HG03097 (cell line): ENCODE results near the gene C9orf152.
A peak's percentile ranks its signal among the peaks of the same experiment; 100 is the strongest.
"Not testable (repeated sequence)": the region's sequence is repeated elsewhere in the genome, so short reads cannot be mapped to it uniquely, and the experiment has no call there.

ENCODE experiments used
- ATAC-seq: cut with Tn5 transposase; IDR thresholded peaks from one replicate; pipeline ENCODE4 v1.9.1; 2021; ENCODE audit not compliant: unreplicated experiment, low FRiP score

C9orf152 gene, protein sequence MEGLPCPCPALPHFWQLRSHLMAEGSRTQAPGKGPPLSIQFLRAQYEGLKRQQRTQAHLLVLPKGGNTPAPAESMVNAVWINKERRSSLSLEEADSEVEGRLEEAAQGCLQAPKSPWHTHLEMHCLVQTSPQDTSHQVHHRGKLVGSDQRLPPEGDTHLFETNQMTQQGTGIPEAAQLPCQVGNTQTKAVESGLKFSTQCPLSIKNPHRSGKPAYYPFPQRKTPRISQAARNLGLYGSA

DNA sequence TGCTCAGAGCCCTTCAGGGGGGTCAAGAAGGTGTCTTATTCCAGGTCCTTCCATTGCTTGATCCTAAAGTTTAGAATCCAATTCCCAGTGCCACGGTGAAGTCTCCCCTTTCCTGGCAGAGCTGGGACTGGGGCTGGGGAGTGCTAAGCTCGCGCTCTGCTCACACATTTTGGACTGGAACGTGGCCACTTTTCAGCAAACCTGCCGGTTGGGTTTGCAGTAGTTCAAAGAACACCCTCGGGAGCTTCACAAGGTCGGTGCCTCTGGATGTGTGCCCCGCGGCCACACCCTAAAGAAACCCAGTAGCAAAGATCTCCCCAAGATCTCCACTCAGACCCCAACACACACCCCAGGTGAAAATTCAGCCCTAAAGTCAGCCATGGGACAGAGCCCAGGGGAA lies at the start of gene C9orf152:
C9orf152 (minus strand) TSS at position 129 of the 400 bp plus-strand sequence. CDS start 580 bp downstream, outside the sequence.
- ATAC-seq, result no peak

DNA sequence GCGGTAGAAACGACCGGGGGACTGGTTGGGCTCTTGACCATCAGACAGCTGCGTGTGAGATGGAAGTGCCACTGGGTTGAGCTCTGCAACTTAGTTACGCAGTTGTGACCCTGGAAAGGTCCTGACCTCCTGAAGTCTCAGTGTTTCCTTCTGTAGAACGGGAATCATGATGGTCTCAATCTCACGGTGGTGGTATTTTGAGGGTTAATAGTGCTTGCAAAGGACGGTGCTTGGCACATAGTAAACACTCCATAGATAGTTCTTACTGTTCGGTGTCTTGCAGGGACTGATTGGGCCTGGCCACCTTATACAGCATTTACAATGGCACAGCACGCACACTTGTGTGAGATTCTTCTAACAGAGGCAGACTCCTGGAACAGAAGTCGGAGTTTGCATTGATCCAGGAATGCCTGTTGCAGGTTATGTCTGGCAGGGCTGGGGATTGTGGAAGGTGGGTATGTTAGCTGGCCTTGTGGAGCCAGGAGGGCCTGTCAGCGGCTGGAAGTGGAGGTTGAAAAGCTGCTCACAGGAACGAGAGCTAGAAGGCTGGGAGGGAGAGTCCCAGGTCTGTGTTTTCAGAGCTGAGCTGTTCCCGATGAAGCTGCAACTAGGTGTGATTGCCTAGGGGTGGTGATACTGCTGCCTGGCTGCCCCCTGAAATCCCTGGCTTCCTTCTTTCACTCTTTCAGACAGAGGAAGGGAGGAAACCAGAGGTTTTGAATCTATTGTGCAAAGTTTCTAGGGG lies 49.3 kb upstream of the C9orf152 start:
- no peak for ATAC-seq

DNA sequence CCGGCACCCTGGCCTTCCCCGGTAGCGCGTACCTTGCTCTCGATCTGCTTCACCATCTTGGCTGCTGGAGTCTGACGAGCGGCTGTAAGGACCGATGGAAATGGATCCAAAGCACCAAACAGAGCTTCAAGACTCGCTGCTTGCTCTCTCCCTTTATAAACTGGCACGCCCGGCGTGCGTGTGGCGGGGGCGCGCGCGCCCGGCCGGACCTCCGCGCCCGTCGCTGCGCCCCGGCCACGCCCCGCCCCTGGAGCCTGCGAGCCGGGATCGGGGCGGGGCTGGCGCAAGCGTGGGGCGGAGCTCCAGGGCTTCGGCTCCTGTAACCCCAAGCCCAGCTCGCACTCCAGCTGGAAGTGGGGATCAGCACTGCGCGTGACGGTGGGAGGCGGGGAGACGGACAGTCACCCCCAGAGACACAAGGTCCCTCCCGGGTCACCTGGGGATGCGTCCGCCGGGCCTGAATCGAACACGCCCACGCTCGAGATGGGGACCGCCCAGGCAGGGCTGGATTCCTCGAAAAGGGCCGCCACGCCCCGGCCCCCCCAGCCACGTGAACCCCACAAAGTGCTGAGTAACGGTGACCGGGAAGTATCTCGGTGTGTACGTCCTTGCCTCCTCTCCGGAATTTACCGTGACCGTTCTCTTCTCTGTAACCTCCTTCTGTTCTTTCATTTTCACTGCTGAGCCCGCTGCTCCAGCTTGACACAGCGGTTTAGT lies 48.6 kb upstream of the C9orf152 start, which contains the start of gene TXN:
TXN (minus strand) TSS at position 128 of the 717 bp plus-strand sequence; CDS start at position 56, 72 bp downstream.
- peak; percentile 66 for ATAC-seq

DNA sequence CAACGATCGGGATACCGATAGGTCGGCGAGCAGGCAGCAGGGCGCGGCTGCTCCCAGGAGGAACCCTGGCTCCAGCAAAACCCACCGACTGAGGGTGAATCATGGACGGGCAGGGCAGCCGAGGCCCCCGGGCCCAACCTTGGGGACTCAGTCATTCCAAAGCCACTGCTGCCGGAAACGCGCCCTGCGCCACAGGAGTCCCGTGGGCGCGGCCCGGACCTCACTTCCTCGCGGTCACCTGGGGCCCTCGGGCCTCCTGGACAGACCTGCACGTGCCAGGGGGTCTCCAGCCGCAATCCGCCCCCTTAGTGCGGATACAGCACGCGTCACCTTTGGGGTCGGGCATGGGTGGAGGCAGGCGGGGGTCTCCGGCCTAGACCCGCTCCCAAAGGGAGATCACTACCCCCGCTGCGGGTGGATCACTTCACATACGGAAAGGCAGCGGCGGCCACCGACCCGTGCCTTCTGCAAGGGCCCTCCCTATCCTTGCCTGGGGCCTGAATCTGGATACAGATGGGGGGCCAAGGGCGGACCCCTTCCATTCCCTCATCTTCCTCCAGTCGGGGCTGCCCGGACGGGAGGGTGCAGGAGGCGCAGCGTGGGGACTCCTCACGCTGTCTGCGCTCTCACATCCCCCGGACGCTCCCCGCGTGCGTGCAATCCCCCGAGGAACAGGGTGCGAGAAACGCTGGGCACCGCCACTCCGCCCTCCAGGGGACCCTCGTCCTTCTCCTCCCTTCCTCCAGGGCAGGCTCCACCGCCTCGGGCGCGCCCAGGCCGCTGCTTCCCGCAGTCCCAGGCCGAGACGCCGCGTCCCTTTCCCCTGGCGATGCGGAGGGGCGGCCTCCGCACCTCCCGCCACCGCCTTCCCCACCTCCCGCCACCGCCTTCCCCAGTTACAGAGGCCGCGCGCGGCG lies 47.8 kb upstream of the C9orf152 start:
- ATAC-seq, result peak; percentile 24

DNA sequence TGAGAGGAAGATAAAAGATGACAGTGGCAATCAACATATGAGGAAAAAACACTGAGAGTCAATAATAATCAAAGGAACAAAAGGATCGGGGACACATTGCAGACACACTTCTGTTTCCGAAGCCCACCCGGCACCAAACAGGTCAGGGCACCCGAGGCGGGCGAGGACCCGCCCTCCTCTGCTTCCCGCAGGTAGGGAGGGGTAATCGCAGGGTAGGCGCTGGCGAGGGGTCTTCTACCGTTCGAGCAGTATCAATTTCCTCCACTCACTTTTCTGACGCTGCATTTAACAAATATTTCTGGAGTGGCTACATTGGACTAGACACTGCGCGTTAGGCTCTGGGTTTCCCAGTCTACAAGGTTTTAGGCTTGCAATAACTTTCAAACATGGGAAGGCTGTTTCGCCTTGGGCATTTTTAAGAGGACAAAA lies 47.1 kb upstream of the C9orf152 start:
- ATAC-seq, result no peak

DNA sequence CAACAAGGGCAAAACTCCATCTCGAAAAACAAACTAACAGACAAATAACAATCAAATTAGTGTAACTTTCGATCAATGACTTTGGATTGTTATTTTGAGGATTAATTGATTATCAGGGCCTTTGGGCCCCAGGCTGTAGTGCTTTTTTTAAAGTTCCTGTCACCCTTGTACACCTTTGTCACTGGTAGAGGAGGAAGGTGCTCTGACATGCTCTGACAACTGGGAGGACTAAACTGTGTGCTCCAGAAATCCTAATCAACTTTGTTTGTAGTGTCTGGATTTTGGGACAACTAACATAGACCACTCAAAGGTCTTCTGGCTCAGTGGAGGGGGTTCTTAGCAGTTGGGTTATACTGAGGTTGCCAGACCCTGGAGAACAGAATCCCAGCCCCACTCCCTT lies 46.5 kb upstream of the C9orf152 start:
- no peak for ATAC-seq

DNA sequence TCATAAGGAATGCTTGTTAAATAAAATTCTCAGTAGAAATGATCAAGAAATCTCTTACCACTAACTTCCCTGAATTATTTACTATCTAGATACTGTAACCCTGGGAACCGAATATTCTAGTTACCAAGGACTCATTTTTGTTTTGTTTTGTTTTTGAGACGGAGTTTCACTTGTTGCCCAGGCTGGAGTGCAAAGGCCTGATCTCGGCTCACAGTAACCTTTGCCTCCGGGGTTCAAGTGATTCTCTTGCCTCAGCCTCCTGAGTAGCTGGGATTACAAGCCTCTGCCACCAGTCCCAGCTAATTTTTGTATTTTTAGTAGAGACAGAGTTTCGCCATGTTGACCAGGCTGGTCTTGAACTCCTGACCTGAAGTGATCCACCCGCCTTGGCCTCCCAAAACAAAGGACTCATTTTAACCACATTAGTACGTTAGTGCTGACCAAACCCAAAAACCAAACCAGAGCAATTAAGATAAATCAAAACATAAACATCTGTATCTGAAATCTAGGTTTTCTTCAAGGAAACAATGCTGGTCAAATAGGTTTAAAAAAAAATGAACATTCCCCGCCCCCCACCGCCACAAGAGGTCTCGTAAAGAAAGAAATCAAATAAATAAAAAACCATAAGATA lies 44.7 kb upstream of the C9orf152 start:
- no peak for ATAC-seq

DNA sequence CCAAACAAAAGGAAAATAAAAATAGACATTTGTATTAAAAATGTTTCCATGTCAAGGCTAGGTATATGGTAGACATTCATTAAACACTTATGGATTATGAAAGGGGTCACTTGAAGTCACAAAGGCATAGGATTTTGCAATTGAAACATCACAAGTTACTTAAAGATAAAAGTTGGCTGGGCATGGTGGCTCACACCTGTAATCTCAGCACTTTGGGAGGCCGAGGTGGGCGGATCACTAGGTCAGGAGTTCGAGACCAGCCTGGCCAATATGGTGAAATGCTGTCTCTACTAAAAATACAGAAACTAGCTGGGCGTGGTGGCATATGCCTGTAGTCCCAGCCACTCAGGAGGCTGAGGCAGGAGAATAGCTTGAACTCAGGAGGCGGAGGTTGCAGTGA lies 43.8 kb upstream of the C9orf152 start:
- ATAC-seq, result not testable (repeated sequence)

DNA sequence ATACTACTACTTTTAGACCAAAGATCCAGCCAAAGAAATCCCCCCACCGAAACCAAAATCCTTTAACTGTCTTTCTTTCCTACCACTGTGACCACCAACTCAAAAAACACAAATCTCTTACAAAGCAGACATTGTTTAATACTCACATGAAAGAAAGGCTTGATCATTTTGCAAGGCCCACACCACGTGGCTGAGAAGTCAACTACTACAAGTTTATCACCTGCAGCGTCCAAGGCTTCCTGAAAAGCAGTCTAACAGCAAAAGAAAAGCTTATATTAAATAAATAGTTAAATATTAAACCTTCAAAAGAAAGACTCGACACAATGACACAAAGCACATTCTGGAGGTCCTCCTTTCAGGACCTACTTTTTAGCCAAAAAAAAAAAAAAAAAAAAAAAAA lies 43.3 kb upstream of the C9orf152 start:
- ATAC-seq, result no peak

DNA sequence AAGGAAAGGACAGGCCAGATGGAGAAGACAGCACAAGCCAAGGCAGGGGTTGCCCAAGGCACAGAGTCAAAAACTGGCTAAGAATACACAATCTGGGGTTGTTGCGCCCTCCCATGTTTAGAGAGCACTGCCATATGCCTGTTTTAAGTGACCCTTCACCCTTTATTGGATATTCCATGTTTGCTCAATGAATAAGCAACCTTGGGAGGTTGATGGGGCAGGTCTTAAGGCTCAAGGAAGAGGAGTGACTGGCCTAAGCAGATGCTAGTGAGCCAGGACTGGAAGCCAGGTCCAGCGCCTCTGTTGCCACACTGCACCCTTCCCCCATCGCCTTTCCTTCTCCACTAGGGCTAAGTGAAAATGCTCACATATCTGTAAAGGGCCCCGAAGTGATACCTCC lies 41.6 kb upstream of the C9orf152 start:
- ATAC-seq, result no peak

DNA sequence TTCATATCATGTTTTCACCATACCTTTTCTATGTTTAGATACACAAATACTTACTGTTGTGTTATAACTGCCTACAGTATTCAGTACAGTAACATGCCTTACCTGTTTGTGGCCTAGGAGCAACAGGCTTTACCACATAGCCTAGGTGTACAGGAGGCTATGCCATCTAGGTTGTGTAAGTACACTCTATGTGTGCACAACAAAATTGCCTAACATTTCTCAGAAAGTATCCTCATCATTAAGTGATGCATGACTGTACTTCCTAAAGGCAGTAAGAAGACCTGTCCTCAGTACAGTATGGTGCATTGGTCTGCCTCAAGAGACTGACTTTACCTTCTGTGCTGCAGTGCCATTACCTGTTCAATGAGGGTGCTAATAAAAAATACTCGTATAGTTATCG lies 40.4 kb upstream of the C9orf152 start:
- no peak for ATAC-seq

DNA sequence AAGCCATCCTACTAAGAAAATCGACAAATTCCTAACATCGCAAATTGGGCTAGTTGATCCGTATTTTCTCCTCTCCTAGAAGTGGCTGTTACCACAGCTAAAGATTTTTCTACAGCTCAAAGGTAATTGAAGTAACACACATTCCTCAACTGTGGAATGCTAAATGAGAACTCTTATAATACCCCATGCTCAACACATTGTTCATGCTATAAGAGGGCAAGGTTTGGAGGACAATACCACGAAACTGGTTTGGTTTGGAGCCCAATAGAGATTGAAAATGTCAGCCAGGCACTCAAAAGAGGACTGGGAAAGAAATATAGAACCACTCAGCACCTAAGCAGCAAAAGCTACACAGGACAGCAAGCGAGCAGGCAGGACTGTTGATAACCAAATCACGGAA lies 38.3 kb upstream of the C9orf152 start:
- no peak for ATAC-seq

DNA sequence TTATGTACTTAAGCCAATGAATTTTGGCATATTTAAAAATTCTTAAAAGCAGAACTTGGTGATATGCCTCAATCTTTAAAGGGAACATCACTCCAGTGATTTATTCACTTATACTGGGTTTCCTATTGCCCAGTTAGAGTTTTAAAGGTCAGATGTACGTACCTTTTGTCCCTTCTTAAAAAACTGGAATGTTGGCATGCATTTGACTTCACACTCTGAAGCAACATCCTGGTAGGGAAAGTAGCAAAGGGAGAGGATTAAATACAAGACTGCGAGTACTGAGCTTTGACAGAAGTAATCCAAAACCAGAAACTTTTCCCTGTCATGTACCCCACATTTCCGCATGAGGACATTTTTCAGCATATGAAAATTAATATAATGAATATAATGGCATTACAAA lies 36.7 kb upstream of the C9orf152 start:
- ATAC-seq, result no peak

DNA sequence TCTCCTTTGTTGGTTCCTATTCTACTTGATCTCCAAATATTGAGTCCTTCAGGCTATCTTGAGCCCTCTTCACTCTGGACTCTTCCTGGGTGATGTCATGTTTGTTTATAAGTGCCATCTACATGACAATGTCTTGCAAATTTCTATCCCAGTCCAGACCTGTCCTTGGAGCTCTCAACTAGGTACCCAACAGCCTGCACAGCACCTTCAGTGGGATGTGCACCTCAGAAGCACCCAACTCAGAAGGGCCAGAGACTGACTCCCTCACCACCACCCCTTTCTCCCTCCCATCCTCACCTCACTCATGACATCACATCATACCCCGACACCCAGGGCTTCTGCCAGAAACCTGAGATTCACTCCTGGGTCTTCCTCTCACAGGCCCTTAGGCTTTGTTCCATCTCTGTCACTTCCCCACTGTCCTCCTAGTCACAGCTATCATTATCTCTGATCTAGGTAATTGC lies 33.9 kb upstream of the C9orf152 start:
- ATAC-seq, result no peak

DNA sequence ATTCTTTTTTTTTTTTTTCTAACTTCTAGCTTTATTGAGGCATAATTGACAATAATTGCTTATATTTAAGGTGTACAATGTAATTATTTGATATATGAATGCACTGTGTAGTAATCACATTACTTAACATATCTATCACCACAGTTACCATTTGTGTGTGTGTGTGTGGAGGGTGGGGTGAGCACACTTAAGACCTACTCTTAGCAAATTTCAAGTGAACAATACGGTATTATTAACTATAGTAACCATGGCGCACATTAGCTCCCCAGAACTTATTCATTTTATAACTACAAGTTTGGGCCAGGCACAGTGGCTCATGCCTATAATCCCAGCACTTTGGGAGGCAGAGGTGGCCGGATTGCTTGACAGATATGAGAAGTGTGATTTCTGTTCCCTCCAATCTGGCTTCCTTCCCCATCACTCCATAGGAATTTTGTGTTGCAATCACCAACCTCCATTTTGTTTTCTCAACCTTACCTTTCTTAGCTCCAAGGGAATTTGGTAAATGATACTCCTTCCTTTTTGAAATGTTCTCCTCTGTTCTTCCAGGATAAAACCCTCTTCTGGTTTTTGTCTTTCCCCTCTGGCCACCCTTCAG lies 33.4 kb upstream of the C9orf152 start:
- no peak for ATAC-seq

DNA sequence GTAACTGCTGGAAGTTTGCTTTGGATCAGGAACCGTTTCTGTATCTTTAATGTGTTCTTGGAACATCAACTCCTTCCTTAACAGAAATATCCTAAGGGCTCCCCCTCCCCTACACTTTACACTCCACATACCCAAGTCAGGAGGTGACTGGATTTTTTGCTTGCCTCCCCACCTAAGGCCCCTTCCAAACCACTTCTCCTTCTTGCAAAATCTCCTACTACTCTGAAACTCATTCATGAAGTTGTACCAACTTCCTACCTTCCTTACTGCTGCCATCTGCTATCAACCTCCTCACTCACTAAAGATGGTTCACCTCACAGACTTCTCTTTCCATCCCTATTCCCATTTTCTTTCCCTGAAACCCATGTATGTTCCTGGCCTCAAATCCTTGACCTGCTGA lies 32.2 kb upstream of the C9orf152 start:
- ATAC-seq, result no peak

DNA sequence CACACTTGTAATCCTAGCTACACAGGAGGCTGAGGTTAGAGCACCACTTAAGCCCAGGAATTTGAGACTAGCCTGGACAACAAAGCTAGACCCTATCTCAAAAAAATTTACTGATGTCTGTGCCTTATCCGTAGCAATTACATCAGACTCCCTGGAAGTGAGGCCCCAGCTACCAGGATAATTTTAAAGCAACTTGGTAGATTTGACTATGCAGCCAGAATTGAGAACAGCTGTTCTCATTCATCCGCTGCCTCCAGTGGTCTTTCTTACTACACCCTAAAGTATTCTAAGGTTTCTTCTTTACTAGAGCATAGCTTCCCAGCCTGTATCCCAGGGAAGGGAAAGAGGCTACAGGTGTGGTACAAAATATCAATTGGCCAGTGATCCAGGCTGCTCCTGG lies 20.4 kb upstream of the C9orf152 start:
- no peak for ATAC-seq

DNA sequence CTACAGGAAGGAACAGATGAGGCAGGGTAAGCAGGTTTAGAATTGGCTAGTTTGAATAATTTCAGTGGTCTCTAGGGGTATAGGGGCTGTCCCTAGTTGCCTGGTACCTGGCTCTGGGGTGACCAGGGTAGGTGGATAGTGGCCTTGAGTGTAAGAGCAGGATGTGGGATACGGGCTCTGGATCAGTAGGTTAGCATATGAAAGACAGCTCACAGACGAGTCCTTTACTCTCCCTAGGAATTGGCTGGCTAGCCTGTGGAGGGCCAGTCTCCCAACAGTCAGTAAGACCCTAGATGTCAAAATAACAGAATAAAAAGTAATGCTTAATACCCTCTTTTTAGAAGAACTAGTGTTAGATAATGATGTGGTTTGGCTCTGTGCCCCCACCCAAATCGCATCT lies 16.6 kb upstream of the C9orf152 start:
- ATAC-seq, result no peak

DNA sequence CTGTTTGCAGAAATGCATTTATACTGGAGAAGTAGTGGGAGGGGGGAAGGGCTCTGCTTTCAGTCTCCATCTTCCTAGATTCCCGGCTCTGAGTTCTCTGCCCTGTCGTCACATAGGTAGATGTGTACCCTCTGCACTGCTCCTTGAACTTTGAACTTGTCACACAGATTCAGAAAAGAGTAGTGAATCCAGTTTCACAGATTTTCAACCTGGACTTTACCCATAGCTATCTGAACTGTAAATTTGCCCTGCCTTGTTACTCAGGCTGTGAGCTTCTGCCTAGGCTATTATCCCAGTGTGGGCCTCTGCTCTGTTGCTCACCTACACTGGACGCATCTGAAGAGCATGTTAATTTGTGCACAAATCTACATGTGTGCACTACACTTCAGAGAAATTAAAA lies 12.8 kb upstream of the C9orf152 start:
- no peak for ATAC-seq
